HG03108 (cell line): ENCODE data around the gene GGT5.
"Not testable (repeated sequence)": the region's sequence is repeated elsewhere in the genome, so short reads cannot be mapped to it uniquely, and the experiment has no call there.

Source experiments
- ATAC-seq: cut with Tn5 transposase; IDR thresholded peaks from one replicate; pipeline ENCODE4 v1.9.1; 2021; ENCODE audit warnings: moderate library complexity; ENCODE audit not compliant: unreplicated experiment

GGT5 gene

DNA sequence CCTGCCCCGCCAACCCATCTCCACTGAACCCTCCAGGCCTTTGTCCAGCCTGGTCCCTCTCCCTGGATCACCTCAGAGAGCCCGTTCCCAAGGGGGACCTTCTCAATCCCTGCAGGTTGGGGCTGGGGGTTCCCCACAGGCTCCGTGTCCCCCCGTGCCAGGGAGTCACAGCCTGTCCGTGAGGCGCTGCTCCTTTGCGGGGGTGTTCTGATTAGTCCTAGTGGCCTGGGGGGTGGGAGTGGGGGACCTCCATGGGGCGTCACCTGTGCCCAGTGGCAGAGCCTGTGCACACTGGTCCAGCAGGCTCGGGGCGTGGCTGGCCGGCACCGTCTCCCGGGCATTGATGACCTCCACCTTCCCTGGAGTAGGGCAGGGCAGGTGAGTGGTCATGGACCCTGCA lies 11.6 kb downstream of the GGT5 start:
- ATAC-seq: no peak

DNA sequence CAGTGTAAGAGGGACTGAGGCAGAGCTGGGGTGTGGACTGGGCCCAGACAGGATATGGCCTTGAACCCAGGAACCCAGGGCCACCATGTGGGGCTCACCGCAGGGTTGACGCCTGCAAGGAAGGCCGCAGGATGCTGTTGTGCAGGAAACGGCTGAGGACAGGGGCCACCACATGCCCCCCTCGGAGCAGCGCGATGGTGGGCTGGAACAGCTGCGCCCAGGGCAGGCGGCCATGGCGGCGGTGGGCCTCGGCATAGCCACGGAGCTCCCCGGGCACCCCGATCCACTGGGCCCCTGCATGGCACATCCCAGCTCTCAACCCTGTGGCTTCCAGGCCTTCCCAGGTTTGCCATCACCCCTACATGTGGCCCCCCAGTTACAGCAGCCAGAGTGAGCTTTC lies 12.2 kb downstream of the GGT5 start:
- no peak for ATAC-seq

DNA sequence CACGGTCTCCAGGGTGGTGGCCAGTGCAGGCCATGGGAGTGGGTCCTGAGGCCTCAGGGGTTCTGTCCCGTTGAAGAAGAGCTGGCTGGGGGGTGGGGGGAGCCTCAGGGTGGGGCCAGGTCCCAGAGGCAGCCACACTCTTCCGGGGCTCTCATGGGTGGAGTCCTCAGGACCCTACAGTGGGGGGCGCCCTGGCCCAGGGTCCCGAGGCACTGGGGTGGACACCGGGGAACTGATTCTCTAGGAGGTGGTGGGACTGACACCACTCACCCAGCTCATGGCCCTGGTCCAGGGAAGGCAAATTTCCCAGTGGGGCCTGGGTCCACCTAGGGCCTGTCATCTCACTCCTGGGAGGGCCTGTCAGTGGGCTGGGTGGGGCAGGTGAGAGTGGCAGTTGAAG lies 12.8 kb downstream of the GGT5 start:
- no peak for ATAC-seq

DNA sequence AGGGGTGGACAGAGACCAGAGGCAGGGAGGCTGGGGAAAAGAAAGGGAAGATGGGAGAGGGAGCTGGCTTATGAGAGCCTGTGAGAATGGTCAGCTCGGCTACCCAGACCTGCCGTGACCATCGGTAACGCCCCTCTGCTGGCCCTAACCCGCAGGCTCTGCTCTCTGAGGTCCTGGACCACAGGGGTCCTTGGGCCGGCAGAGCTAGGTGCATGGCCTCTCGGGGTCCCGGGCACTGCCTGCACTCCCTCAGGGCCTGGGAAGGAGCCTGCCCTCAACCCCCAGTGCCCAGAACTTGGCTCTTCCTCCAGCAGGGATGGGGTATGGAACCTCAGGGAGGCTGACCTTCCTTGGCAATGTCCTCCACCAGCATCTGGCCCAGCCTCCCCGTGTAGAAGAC lies 13.2 kb downstream of the GGT5 start:
- no peak for ATAC-seq

DNA sequence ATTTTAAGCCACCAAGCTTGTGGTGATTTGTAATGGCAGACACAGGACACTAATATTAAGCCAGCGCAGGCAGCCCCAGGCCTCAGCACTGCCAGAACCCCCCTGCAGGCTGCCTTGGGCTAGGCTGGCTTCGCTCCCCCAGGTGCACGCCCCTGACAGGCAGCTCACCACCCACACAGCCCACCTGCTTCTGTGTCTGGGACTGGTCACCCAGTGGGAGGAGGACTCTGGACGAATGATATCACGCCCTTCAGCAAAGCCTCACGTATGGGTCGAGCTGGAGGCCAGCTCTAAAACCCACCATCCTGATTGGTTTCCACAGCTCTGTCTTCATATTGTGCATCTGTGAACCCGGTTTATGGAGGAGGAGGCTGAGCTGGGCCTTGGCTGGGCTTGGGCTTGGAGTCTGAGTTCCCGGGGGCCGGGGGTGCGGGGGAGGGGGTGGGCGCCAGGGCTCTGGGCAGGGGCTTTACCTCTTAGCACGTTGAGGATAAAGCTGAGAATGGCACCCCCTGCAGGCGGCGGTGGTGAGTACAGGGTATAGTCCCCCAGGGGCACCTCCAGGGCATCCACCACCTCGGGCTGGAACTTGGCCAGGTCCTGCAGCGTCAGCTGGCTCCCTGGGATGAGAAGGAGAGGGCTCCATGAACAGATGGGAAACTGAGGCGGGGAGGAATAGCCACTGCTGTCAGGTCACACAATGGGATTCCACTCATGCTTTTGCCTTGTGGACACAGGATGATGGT lies 13.8 kb downstream of the GGT5 start:
- ATAC-seq: no peak

DNA sequence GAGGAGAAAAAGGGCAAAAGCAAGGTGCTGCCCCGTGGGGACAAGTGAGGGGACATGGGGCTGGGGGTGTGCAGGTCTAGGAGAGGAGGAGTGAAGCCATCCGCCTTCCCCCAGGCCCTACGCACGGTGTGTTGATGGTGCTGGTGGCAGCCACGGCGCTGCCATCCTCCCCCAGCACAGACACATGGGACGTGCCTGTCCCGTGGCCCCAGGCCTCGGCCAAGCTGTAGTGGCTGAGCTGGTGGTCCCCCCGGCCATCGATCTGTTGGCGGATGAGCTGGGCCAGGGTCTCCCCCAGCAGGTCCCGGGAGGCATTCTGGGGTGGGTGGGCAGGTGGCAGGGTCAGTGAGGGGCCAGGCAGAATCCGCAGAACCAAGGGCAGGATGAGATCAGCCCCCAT lies 18.9 kb downstream of the GGT5 start:
- ATAC-seq: no peak

DNA sequence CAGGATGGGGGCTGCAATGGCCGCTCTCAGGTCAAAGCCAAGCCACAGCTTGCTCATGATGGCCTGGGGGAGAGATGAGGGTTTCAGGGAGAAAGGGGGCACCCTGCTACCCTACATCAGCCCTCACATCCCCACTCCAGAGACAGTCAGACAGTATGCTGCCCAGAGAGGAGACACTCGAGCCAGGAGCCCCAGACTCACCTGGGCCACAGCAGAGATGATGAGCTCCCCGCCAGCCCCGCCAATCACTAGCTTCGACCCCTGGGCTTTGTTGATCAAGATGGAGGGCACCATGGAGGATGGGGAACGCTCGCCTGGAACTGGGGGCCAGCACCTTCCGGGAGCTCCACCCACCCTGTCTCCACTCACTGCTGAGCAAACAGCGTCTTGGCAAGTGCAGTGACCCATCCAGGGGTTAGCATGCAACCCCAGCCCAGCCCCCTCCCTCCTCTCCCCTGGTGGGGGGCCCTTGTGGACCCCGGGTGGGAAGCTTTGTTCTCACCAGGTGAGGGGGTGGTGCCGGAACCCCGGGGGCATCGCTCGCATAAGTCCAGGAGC lies 19.8 kb downstream of the GGT5 start:
- no peak for ATAC-seq

DNA sequence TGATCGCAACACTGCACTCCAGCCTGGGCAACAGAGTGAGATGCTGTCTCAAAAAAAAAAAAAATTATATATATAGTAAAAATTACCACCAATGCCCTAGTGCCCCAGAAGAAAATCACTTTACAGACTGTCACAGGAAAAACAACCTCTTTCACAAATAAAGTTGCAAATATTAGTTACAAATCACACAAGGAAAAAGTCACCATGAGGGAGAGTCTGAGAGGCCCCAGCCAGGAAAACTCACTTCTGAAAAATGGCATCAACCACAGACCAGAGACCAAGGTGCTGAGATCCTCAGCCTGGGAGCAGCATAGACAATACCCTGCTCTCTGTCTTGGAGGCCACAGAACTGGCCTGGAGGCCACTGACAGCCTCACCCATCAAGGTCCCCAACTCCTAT lies 20.4 kb downstream of the GGT5 start:
- no peak for ATAC-seq

DNA sequence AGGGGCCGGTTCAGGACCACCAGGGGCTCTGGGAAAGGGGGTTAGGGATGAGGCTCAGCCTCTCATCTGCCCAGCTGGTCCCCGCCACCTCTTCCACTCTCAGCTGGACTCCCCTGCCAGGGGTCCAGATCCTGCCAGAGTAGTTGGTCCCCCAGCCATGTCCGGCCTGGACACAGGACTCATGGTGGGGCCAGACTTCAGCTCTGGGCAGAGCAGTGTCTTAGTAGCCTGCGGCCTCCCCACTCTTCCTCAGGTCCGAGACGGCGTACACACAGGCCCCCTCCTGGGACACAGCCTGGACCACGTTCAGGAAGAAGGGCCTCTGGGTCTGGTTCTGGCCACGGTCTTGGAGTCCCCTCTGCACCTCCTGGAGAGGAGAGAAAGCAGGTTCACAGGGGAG lies 25.1 kb downstream of the GGT5 start:
- no peak for ATAC-seq

DNA sequence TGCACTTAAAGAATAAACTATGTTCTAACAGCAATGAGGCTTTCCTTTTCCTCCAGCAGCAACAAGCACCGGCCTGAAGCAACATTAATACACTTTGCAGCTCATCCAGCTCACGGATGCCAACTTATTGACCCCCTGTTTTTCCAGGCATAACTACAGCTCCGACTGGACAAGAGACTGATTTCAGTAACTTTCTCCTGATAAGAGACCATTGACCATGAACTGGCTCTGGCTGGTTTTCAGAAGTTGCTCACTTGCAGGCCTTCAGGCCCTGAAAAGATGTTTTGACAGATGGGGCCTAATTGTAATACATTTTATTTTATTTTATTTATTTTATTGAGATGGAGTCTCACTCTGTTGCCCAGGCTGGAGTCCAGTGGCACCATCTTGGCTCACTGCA lies 27.5 kb downstream of the GGT5 start:
- no peak for ATAC-seq

DNA sequence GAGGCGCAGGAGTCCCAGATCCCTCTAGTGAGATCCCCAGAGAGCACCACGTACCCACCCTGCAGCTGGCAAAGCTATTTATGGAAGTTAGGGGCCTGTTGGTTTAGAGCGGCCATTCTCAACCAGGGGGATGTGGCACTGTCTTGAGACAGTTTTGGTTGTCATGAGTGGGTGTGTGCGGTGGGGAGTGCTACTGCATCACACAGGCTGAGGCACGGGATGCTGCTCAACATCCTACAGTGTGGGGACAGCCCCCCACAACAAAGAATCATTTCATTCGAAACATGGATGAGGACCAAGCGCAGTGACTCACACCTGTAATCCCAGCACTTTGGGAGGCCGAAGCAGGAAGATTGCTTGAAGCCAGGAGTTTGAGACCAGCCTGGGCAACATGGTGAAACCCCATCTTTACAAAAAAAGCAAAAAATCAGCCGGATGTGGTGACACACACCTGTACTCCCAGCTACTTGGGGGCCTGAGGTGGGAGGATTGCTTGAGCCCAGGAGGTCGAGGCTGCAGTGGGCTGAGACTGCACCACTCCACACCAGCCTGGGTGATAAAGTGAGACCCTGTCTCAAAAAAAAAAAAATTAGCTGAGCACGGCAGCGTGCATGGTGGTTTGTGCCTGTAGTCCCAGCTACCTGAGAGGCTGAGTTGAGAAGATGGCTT lies 28.2 kb downstream of the GGT5 start:
- ATAC-seq: no peak

DNA sequence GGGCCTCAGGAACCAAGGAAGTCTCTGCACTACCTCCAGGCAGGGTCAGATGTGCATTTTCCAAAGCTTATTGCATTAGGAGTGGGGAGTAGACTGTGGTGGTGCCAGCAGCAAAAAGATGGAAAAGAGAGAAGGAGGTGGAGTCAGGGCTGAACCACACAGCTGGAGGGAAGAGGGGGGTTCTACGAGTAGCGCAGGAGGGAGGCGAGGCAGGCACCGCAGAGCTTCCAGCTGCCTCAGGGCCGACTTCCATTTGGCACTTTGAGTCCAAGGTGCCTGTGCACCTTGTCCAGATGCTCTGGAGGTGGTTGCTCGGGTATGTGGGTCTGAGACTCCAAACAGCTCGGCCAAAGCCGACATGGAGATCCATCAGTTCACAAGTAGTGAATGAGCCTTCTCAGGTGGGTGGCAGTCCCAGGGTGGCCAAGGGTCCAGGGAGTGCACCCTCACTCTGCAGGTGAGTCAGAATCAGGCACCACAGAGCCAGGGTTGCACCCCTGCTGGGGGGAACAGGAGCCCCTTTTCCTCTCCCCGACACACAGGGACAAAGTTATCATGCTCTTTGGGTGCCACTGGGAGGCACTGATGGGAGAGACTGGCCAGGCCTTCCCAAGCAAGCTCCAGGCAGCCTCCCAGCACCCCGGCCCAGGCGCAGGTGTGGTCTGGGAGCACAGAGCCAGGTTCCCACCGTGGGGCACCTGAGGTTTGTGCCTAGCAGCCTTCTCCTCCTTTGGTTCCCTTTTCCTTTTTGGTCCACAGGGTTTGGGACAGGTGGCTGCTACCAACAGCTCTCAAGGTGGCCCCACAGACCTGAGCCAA lies 30.2 kb downstream of the GGT5 start:
- no peak for ATAC-seq

DNA sequence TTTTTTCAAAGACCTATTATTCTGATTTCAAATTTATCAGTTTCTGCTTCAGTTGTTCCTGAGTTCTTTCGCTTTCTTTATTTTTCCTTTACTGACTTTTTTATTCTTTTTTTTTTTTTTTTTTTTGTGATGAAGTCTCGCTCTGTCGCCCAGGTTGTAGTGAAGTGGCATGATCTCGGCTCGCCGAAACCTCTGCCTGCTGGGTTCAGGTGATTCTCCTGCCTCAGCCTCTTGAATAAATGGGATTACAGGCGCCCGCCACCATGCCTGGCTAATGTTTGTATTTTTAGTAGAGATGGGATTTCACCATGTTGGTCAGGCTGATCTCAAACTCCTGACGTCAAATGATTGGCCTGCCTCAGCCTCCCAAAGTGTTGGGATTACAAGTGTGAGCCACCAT lies 31.8 kb downstream of the GGT5 start:
- not testable (repeated sequence) for ATAC-seq

DNA sequence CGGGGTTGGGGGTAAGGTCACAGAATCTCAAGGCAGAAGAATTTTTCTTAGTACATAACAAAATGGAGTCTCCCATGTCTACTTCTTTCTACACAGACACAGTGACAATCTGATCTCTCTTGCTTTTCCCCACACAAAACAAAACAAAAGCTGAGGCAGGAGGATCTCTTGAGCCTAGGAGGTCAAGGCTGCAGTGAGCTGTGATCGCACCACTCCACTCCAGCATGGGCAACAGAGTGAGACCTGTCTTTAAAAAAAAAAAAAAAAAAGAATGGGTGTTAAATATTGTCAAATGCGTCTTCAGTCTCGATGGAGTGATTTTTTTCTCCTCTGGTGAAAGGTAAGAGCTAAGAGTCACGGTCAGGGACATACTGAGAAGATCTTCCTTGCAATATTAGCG lies 33.2 kb downstream of the GGT5 start:
- ATAC-seq: not testable (repeated sequence)

DNA sequence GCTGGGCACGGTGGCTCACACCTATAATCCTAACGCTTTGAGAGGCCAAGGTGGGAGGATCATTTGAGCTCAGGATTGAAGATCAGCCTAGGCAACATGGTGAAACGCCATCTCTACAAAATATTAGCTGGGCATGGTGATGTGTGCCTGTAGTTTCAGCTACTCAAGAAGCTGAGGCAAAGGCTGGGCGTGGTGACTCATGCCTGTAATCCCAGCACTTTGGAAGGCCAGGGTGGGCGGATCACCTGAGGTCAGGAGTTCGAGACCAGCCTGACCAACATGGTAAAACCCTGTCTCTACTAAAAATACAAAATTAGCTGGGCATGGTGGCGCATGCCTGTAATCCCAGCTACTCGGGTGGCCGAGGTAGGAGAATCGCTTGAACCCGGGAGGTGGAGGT lies 34.5 kb downstream of the GGT5 start:
- not testable (repeated sequence) for ATAC-seq

DNA sequence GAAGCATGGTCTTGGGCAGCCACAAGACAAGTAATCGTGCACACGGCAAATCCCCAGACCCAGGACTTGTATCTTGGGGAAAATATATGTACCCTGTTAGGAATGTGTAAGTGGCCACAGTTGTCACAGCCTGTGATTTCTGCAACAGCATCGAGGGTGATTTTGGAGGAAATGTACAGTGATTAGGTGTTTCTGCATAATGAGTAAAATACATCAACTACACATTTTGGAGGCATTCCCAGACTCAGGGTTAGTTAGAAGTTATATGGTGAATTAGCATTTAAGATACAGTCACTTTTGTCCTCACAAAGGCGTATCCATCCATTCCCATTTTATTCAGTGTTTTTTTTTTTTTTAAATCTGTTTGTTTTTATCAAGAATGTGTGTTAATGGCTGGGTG lies 35.2 kb downstream of the GGT5 start:
- no peak for ATAC-seq

DNA sequence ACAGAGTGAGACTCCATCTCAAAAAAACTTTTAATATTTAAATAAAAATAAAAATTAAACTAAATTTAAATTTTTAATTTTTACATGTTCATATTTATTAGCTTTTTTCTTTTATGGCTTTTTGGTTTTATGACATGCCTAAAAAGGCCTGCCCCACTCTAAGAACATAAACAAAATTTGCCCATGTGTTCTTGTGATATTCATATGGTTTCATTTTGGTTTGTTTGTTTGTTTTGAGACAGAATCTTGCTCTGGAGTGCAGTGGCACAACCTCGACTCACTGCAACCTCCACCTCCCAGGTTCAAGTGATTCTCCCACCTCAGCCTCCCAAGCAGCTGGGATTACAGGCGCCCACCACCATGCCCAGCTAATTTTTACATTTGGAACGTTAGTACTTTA lies 35.9 kb downstream of the GGT5 start:
- no peak for ATAC-seq

DNA sequence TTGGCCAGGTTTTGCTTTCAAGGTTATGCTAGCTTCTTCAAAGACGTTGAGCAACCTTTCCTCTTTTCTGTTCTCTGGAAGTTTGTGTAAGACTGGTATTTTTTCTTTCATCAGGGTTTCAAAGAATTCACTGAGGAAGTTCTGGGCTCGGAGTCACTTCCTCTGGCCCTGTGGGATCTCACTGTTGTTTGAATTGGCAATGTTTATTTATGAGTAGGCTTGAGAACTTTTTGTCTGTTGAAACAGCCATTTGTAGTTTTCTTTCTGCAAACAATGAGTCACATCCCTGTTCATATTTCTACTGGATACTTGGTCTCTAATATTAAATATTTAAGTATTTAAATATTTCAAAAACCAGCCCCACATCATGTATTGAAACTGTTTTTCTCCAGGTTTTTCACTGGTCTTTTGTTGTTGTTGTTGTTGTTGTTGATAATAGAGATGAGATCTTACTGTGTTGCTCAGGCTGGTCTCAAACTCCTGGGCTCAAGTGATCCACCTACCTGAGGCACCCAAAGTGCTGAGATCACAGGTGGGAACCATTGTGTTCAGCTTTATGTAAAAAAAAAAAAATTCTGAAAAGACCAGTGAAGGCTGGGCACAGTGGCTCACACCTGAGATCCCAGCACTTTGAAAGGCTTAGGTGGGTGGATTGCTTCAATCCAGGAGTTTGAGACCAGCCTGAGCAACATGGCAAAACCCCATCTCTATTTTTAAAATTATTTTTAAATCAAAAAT lies 36.7 kb downstream of the GGT5 start:
- no peak for ATAC-seq

DNA sequence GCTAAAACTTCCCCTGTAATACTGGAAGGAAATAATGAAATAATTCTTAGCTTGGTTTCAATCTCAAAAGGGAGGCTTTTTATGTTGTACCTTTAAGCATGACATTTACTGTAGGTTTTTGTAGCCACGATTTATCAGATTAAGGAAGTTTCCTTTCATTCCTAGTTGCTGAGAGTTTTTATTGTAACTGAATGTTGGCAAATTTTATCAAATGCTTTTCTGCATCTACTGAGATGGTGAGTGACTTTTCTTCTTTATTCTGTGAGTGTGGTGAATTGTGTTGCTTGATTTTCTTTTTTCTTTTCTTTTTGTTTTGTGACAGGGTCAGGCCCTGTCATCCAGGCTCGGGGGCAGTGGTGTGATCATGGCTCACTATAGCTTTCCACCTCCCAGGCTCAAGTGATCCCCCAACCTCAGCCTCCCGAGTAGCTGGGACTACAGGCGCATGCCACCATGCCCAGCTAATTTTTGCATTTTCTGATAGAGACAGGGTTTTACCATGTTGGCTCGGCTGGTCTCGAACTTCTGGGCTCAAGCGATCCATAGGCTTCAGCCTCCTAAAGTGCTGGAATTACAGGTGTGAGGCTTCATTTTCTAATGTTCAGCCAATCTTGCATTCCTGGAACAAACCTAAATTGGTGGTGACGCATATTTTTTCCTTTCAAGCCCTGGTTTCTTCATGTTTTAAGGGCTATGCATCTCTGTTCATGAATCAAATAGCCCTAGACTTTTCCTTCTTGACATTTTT lies 37.4 kb downstream of the GGT5 start:
- no peak for ATAC-seq
